GM19463 (cell line): ENCODE results near the gene SIDT2.

Experiments used
- ATAC-seq: cut with Tn5 transposase; IDR thresholded peaks from one replicate; pipeline ENCODE4 v1.9.1; 2021; ENCODE audit warnings: mild to moderate bottlenecking, moderate library complexity; ENCODE audit not compliant: unreplicated experiment

Gene SIDT2

DNA sequence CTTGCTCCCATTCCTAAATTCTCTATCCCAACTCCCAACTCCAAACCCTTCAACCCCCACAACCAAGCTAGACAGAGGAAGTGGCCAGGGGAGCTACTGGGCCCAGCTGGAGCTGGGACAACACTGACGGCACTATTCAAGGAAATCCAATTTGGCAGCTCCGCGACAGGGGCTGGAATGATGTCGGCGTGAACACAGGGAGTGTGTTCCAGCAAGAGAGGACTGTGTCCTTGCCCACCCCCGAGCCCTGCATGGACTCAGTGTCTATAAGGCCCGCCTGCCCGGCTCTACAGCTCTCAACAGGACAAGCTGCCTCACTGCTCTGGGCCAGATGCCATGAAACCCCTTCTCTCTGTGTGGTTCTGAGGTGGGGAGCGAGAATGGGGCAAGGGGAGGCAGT lies 42.0 kb downstream of the SIDT2 start:
- no peak for ATAC-seq

DNA sequence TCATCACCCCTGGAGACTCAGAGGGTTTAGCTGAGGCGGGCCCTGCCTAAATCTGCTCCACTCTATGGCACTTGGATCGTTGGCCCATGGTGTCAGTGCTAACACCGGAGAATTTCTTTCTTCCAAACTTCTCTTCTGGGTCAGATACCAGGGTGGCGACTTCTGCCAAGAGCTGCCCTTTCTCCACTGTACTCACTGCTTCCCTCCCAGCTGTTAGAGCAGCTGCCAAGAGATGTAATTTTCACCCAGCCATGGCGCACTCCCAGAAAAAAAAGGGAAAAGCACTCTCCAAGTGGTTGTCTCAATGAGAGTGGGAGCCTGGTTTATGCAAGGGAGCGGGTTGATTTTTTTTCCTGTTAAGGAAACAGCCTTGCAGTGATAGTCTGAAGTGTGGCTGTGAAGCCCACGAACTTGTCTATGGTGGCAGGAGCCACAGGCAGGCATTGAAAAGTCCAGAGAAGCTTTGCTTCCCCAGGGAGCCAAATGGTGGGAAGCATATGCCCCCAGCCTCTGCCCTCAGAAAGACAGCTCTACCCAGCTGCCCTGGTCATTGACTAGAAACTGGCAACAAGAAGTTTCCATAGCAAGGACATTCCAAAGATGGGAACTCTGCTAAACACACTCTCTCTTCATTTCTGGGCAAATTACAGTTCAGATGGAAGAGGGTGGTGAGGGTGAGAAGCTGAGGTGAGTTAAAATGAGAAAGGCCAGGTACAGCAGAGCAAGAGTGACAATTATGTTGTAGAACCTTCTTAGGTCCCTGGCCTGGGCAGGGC lies 42.6 kb downstream of the SIDT2 start:
- no peak for ATAC-seq

- ATAC-seq = no peak
These were observed 43.4 kb downstream of the SIDT2 start for GRCh38 chr11:117221775-117222517.

DNA sequence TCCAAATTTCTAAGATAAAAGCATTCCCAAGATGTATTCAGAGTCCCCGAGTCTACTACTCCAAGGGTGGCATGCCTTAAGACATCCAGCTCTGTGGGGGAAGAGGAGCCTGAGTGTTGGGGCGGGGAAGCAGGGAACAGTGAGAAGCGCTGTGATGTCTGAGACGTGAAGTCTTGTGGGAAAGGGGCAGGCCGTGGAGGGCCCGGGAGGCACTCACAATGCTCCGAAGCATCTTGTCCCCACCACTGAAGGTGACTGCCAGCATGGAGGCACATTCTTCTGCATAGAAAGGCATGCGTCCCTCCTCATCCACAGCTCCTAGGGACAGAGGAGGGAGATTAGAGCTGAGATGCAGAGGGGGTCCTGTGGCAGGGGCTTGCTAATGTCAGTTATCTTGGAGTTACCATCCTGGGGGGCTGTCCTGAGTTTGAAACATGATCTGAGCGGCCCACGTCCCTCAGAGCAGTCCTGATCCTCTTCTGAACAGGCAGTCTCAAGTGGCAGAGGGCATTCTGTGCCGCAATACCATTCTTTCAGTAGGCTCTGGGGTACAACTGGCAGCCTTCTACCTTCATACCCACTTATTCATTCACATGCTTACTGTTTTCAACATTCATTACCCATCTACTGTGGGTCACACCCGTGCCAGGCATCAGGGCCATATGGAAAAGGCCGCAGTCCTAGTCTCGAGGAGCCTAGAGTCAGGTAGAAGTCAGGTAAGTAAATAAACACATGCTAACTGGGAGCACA lies 44.6 kb downstream of the SIDT2 start:
- ATAC-seq = no peak

- ATAC-seq = no peak
These were observed 45.5 kb downstream of the SIDT2 start for GRCh38 chr11:117223741-117224689.

DNA sequence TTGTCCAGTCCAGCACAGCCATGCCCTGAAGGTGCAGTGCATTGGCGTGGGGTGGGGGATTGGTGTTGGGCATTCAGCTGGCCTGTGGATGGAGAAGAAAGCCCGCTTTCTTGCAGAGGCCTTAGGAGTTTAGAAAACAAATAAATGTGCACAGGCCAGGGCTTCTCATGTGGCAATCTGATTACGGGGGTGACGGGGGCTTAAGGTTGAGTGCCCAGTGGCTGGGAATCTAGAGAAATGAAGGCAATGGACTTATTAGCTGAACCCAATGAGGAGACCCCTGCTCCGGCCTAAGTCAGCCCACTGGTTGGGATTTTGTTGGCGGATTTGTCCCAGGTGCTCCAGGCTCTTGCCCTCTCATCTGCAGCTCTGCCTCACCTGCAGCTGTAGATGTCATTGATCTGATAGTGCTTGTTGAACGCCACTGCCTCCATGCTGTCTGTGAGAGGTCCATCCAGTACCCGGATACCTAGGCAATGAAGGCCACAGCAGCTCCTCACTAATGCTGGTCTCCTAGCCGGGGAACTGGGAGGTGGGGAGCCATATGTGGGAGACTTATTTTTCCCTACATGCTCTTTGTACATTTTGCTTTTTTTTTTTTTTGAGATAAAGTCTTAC lies 47.1 kb downstream of the SIDT2 start:
- no peak for ATAC-seq

DNA sequence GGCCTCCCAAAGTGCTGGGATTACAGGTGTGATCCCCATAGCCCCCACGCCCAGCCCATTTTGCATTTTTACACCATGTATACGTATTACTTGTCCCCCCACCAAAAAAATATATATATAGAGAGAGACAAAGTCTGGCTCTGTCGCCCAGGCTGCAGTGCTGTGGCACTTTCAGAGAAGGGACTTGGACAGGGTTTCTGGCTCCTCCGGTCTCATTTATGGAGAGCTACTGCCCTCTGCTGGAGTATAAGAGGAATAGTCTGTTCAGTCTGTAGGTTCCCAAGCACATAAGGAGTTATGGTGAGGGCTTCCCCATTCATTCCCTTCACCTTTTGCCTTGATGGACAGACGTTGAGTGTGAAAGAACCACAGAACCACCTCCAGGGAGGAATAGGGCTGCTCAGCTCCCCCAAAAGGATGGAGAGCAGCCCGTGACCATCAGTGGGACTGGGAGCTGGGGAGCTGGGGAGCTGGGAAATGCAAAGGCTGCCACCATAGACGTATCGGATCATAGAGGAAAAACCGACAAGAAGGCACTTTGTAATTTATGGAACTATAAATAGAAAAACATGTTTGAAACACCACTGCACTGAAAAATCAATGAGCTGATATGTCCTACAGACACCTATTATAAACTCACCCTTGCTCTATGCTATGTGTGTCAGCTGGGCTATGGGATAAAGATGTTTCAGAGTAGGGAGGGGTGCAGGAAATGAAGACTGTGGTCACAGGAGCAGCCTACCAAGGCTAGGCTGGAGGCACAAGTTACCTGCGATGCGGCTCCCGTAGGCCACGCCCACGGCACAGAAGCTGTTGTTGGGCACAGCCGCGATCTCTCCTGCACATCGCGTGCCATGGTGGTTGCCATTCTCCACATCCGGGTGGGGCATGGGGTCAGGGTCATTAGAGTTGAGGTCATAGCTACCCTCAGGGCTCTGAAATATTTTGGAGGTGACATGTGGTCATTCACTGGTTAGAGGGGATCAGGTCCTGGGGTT lies 48.1 kb downstream of the SIDT2 start:
- no peak for ATAC-seq

GRCh38 chr11:117228091-117228490 lies 49.5 kb downstream of the SIDT2 start:
- ATAC-seq = no peak

- no peak for ATAC-seq
These were observed 50.9 kb downstream of the SIDT2 start for GRCh38 chr11:117229411-117229810.

GRCh38 chr11:117229931-117230285 lies 51.4 kb downstream of the SIDT2 start:
- ATAC-seq = no peak

GRCh38 chr11:117230286-117230961 lies 51.9 kb downstream of the SIDT2 start:
- ATAC-seq = no peak

GRCh38 chr11:117230999-117231841 lies 52.7 kb downstream of the SIDT2 start:
- no peak for ATAC-seq

DNA sequence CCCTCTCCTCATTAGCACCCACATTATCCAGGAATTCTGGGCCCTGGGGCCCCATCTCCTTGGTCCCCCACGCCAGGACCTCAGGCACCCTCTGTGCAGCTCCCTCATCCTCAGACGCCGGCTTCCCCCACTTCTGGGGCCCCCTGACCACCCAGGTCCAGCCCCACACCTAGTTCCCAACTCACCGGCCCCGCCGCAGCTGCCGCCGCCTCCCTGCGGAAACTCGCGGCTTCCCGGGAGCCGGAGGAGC lies 53.2 kb downstream of the SIDT2 start, which contains the start of gene PCSK7:
Gene PCSK7, minus strand, starts transcription at position 232 of the 250 bp plus-strand sequence. CDS start 2,229 bp downstream, outside the sequence.
- no peak for ATAC-seq

DNA sequence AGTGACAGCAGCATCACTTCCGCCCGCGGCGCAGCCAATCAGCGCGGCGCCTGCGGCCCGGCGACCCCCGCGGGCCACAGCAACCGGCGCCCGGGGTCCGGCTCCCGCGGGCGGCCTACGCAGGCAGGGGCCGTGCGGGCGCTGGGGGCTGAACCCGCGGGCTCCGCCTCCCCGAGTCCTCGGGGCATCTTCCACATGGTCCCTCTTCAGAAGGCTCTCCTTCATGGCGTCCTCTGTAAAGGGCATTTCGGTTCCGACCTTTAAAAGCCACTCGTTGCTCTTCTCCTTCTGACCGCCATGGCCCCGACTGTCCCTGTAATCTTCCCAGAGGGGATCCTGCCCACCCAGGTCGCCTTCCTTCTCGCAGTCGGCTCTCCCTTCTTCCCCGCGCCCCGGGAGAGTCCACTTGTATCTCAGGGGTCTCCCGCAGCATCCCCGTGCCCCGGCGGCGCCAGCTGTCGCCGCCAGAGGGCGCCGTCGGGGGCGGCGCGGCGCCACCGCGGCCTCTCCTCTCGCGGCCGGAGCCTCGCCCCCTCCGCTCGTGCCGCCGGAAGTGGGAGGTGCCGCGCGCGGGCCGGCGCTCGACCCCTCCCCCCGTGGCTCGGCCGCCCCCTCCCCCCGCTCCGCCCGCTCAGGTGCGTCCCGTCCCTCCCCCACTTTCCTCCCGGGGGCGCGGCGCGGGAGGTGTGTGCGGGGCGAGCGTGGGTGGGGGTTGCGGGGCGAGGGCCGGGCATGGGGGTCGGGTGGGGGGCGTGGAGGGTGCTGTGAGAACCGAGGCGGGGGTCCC lies 53.7 kb downstream of the SIDT2 start, which contains the start of gene RNF214:
Gene RNF214, plus strand, starts transcription at position 580 of the 787 bp plus-strand sequence. CDS start 1,602 bp downstream, outside the sequence.
- peak; percentile 71 for ATAC-seq

DNA sequence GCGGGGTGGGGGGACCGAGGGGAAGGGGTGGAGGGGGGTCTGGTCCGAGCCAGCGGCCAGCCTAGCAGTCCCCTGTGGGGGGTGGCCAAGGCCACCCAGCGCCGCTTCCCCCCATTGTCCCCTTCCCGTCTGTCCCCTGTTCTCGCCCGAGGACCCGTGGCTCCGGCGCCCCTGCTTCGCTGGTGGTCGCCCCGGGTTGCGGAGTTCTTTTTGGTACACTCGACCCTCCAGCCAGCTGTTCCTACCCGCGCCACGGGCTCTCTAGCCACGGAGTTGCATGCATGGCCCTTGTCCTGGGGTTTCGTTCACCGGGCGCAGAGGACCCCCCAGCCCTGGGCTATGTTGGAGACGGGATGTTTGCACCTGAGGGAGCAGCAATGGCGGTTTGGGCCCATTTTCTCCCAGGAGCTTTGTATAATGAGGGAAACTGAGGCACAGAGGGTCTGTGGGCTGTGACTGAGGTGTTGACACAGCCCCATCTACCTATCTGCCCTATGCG lies 54.4 kb downstream of the SIDT2 start:
- ATAC-seq = no peak

DNA sequence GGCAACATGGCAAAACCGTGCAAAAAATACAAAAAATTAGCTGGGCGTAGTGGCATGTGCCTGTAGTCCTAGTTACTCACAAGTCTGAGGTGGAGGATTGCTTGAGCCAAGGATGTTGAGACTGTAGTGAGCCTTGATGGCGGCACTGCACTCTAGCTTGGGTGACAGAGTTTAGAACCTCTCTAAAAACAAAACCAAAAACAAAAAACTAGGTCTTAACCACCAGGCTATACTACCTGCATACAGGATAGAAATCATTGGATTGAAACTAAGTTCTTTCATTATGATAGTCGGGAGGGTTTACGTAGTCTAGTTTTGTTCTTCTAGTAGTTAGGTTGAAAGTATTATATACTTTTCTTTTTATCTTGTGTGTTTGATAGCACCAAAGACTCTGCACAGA lies 59.7 kb downstream of the SIDT2 start:
- no peak for ATAC-seq

GRCh38 chr11:117239295-117239694 lies 60.8 kb downstream of the SIDT2 start:
- ATAC-seq = no peak
